Raji (cell line): ENCODE data around the gene F3.

Experiments used
- POLR2A ChIP-seq: IDR thresholded peaks from 2 replicates; pipeline ENCODE4 v1.6.1; 2011; ENCODE audit warnings: low read depth, low read length, control low read depth; ENCODE audit not compliant: insufficient read depth

Gene F3

GRCh38 chr1:94535095-94535494 is 6.5 kb downstream of the F3 start:
- TF ChIP-seq POLR2A, result no peak

DNA sequence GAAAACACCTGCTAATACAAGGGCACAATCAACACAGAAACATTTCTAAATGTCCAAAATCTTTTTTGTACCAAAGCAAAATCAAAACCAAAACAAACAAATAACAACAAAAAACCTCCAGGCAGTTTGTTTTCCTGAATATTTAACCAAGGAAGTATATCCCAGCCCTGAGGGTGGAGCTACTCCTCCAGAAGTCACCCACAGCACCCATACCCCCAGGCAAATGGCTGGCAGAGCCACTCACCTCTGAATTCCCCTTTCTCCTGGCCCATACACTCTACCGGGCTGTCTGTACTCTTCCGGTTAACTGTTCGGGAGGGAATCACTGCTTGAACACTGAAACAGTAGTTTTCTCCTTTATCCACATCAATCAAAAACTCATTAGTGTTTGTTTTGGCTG is 9.5 kb downstream of the F3 start:
- no peak for TF ChIP-seq POLR2A

DNA sequence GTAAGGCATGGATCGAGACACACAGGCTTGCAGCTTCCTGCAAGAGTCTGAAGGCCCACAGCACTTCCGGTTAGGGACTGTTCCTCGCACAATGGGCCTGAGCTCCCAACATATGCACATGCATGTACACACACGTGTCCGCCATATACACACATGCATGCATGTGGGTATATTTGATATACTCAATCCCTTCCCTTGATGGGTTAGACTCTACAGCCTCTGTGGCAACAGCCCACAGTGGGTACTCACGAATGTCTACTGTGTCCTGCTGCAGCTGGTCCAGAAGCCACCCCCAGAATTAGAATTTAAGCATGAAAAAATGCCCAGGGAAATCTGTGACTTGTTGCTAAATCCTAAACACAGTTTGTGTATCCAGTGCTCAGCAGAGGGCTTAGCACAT is 9.9 kb downstream of the F3 start:
- no peak for TF ChIP-seq POLR2A

- no peak for TF ChIP-seq POLR2A
Observed at GRCh38 chr1:94530373-94530878, 11.1 kb downstream of the F3 start.

DNA sequence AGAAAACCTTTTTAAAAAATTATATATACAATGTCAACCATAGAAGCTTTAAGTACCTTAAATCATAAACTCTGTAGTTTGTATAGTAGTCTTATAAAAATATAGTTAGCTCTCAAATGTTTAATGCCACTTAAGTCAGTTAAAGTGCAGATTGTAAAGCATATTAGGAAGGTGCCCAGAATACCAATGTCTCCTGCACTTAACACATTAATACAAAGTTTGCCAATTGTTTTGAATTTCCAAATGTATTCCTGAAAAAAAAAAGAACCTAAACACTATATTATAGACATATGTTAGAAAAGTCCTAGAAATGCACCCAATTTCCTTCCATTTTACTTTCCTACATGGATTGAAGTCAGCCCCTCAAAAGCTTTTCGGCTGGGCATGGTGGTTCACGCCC is 12.1 kb downstream of the F3 start:
- no peak for TF ChIP-seq POLR2A

DNA sequence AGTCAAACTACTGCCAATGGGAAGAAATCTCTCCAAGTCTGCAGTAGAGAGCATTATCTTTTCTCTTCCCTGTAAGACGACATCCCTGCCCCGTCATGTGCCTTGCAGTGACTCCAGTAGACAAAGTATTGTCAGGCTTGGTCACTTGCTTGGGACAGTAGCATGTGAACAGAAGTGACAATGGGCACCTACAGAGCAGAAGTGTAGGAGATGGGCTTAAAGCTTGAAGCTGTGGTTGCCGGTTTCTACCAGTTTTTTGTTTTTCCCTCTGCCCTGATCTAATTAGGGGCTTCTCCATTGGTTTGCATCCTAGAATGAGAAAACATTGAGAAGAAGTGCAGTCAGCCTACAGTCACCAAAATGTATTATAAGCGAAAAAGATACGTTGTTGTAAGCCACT is 12.7 kb downstream of the F3 start:
- no peak for TF ChIP-seq POLR2A

- TF ChIP-seq POLR2A, result no peak
Observed at GRCh38 chr1:94528299-94528698, 13.3 kb downstream of the F3 start.

DNA sequence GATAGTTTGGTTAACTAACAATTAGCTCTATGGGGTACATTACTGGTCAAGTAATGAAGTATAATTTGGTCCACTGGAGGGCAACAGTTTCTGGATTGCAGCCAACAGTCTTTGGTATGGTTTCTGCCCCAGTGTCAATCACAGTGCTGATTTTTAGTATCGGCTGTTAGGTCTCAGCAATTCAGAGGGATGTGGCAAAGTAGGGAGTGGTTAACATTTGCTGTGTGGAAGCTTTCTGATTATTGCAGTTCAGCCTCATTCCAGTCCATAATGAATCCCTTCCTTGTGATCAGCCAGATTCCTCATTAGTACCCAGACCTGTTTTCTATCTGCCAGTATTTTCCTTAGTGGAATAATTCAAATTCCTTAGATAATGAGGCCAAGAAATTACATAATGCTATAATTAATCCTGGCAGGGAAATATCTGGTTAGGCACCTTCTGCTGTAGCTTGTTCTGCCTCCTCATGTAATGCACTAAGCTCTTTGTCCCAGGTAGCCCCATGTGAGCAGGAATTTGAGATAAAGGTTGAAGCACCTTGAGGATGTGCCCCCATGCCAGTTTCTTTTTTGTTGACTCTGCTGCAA is 14.0 kb downstream of the F3 start:
- TF ChIP-seq POLR2A, result no peak

DNA sequence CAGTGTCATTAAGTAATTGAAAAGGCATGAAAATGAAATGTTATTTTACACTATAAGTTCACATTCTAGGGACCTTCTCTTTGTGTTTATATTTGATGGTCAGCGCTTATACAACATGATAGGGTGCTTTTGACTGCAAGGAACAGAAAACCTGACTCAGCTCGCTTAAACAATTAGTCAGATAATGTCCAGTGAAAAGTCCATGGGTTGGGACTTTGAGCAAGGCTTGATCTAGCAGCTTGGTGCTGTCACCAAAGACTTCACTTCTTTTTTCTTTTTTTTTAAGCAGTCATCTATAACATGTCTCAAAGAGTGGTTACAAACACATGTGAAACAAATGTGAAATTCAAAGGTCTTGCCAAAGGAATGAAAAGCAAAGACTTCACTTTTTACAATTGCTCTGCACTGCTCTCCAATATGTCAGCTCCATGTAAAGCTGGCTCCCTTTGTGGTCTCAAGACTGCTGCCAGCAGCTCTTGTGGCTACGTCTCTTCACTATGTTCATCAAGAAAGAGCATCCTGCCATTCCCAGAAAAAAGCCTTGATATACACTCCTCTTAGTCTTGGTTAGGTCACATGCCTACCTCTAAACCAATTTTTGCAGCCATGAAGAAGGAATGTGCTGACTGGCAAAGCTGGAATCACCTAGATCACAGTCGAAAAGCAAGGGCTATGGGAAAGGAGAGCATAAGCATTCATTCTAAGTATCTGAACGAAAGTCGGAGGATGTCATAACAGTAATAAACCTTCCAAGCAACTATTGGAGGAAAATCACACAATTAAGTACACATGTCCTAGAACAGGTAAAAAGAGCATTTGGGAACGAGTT is 15.2 kb downstream of the F3 start:
- no peak for TF ChIP-seq POLR2A

DNA sequence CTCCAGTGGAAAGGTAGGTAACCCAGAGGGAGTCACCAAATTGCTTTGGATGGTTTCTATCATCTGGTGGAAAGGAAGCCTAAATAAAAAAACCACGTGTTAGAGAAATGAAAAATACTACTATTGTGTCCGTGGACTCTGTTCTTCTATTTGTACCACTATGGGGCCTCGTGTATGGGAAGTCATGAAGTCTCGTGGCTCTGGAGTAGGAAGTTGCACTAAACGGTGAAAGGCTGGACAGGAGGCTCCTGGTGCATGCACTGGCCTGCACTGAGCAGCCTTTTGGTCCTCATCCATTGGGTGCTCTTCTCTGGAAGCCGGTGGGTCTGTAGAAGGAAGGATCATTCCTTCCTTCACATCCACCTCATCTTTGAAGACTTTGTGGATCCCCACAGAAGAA is 17.0 kb downstream of the F3 start:
- TF ChIP-seq POLR2A, result no peak

DNA sequence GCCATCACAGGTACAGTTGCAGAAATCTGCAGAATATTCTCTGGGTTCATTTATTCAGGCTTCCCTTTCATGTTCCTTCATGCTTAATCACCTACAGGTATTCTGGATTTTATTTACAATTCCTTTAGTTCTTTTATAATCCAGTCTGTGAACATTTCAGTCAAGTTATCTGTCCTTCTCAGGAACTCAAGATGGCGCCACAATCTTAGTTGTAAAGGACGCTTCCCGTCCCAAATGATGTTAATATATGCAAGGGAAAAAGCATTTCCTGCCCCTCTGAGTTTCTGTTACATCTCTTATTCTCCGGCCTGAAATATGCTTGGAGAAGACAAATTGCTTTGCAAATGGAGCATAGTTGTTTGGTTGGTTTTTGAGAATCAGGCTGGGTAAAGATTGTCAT is 19.3 kb downstream of the F3 start:
- TF ChIP-seq POLR2A, result no peak

GRCh38 chr1:94519351-94519750 is 22.2 kb downstream of the F3 start:
- TF ChIP-seq POLR2A, result no peak

DNA sequence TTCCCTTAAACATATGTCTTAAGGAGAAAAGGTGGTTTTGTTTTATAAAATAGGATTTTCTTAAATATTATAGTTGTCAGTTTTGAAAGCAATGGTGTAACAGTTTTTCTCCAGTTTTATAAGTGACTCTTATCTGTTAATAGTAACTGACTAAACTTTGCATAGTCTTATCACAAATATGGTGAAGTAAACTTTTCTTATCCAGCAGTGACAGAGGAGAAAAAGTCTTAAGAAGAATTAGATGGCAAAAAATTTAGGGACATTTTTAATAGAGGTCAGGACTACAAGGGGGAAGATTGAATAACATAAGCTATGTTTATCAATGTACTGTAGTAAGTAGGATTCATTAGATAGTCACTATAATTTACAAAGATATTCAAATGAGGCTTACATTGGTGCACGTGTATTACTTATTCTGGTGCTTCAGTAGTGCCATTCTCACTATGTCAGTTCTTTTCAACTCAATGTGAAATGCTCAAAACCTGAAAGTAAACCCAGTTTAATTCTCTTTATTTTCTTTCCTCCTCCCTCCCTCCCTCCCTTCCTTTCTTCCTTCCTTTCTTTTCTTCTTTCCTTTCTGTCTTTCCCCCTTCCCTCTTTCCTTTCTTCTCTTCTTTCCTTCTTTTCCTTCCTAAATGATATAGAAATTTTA is 26.1 kb downstream of the F3 start:
- no peak for TF ChIP-seq POLR2A

- no peak for TF ChIP-seq POLR2A
Observed at GRCh38 chr1:94514095-94514727, 27.3 kb downstream of the F3 start.

DNA sequence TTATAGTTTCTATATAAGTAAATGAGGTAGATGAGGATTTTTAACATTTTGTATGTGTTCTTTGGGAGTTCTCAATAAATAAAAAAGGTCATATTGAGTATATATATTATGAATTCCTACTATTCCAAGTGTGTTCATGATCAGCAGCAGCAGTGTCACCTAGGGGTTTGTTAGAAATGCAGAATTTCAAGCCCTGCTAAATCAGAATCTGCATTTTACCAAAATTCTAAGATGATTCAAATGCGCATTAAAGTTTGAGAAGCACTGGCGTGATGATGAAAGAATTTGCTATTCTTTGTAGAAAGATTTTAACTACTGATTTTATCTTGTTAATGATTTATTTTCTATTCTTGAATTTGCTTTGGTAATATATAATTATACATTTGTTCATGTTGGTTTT is 28.7 kb downstream of the F3 start:
- no peak for TF ChIP-seq POLR2A

DNA sequence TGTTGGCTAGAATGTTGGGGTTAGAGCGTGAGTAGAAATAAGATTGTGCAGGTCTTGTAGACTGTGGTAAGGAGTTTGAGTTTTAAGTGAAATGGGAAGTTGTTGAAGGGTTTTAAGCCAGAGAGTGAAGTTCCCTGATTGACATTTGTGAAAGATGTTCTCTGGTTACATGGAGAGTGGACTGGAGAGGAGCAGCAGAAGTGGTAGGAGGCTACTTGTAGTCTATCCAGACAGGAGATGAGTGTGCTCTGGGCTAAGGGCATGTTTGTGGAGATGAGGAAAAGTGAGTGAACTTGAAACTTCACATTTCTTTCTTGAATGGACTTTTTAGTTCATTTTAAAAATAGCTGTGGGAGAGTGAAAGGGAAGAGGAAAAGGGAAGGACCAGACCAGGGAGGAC is 37.0 kb downstream of the F3 start:
- no peak for TF ChIP-seq POLR2A

DNA sequence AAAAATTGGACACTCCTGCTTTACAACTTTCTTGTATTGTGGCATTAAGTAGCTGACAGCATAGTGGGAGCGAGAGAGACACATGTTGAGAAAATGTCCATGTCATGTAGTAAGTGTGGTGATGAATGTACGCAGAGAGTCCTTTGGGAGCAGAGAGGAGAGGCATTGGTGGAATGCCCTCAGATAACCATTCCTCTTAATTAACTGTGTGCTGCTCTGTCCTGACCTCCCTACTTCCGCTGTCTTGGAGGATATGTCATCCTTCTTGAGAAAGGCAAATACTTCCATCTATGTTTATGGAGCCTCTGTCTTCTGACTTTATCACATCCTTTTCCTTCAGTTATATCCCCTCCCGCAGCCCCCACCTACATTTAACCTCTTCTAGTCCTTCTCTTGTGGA is 38.4 kb downstream of the F3 start:
- TF ChIP-seq POLR2A, result no peak
